HL-60 (cell line): ENCODE results near the gene SCN3B.

Source experiments
- CTCF ChIP-seq: IDR thresholded peaks from one replicate; pipeline ENCODE4 v1.5.1; 2011; ENCODE audit warnings: low read length, control low read depth, inconsistent platforms; ENCODE audit not compliant: insufficient read depth
- TF ChIP-seq, protein P1 (sequence below): IDR thresholded peaks from 2 replicates; pipeline ENCODE4 v1.6.1; 2012; ENCODE audit warnings: low read depth; ENCODE audit not compliant: insufficient replicate concordance

DNA sequence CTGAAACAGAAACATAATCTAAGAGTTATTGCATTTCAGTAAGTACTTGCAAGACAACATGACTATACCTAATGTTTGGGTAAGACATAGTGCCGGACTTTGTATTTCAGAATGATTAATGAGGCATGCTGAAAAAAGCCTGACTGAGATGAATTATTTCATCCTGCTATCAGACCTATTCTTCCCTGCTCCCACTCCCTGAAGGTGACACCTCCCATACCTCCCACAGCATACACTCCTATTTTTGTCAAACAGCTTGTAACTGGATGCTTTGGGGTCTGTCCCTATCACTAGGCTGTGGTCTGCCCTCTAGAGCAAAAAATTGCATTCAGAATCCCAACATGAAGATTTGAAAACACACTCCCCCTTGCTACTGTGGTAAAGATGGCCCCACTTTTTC lies 10.9 kb upstream of the SCN3B start:
- TF ChIP-seq CTCF = no peak
- TF ChIP-seq, protein P1, sequence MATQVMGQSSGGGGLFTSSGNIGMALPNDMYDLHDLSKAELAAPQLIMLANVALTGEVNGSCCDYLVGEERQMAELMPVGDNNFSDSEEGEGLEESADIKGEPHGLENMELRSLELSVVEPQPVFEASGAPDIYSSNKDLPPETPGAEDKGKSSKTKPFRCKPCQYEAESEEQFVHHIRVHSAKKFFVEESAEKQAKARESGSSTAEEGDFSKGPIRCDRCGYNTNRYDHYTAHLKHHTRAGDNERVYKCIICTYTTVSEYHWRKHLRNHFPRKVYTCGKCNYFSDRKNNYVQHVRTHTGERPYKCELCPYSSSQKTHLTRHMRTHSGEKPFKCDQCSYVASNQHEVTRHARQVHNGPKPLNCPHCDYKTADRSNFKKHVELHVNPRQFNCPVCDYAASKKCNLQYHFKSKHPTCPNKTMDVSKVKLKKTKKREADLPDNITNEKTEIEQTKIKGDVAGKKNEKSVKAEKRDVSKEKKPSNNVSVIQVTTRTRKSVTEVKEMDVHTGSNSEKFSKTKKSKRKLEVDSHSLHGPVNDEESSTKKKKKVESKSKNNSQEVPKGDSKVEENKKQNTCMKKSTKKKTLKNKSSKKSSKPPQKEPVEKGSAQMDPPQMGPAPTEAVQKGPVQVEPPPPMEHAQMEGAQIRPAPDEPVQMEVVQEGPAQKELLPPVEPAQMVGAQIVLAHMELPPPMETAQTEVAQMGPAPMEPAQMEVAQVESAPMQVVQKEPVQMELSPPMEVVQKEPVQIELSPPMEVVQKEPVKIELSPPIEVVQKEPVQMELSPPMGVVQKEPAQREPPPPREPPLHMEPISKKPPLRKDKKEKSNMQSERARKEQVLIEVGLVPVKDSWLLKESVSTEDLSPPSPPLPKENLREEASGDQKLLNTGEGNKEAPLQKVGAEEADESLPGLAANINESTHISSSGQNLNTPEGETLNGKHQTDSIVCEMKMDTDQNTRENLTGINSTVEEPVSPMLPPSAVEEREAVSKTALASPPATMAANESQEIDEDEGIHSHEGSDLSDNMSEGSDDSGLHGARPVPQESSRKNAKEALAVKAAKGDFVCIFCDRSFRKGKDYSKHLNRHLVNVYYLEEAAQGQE = no peak
